ENCODE results near the gene RNF213.
"Not testable (repeated sequence)": the region's sequence is repeated elsewhere in the genome, so short reads cannot be mapped to it uniquely, and the experiment has no call there.

RNF213 gene

DNA sequence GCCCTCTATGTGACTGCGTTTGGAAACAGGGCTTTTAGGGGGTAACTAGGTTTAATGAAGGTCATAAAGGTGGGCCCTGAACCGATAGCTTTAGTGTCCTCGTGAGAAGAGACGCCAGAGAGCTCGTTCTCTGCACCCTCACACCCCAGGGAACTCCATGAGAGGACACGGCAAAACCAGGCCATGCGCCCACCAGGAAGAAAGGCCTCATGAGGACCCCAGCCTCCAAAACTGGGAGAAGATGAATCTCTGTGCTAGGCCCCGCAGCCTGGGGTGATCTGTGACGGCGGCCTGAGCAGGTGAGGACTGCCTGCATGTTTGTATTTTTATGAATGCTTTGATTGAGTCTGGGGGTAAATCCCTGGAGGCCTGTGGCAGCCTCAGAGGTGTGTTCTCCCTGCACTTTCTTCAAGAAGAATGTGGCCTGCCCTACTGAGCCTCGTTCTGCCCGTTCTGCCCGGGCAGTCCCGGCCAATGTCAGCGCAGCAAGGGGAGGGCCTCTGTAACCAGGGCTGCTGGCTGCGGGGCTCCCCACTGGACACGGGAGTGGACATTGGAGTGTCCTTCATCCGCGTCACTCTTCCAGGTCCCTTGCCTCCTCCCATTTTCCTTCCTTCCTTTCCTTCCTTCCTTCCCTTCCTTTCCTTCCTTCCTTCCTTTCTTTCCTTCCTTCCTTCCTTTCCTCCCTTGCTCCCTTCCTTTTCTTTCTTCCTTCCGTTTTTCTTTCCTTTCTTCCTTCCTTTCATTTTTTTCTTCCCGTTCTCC, 6.8 kb upstream of the RNF213 start:
- DNase-seq: no peak

DNA sequence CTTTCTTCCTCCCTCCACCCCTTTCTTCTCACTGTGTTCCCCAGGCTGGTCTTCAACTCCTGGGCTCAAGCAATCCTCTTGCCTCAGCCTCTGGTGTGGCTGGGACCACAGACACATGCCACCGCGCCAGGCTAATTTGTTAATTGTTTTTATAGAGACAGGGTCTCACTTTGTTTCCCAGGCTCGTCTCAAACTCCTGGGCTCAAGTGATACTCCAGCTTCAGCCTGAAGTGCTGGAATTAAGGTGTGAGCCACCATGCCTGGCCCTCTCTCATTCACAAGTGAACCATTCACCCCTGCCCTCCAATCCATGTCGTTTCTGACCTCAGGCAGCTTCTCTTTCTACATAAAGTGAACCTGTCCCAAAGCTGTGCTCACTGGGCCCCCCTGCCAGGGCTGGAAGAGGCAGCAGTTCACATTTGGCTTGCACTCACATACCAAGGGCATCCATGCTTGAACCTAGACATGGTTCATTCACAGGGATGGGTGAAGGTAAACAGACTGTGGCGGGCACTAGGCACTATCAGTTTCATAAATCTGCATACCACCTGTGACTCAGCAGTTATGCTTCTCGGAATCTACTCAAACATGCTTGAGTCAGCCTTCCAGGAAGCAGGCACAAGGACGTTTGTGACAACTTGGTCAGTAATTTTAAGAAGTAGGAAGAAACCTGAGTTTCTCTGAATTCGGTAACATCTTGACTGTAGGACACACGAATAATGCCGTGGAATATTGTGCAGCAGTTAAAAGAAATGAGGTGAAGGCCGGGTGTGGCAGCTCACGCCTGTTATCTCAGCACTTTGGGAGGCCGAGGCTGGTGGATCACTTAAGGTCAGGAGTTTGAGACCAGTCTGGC, 6.0 kb upstream of the RNF213 start:
- DNase-seq: peak; percentile 94

DNA sequence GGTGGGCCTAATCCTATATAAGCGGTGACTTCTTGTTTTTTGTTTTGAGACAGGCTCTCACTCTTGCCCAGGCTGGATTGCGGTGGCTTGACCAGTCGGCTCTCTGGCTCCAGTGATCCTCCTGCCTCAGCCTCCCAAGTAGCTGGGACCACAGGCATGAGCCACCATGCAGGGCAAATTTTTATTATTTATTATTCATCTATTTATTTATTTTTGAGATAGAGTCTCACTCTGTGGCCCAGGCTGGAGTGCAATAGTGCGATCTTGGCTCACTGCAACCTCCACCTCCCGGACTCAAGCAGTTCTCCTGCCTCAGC, 4.7 kb upstream of the RNF213 start:
- DNase-seq: no peak

DNA sequence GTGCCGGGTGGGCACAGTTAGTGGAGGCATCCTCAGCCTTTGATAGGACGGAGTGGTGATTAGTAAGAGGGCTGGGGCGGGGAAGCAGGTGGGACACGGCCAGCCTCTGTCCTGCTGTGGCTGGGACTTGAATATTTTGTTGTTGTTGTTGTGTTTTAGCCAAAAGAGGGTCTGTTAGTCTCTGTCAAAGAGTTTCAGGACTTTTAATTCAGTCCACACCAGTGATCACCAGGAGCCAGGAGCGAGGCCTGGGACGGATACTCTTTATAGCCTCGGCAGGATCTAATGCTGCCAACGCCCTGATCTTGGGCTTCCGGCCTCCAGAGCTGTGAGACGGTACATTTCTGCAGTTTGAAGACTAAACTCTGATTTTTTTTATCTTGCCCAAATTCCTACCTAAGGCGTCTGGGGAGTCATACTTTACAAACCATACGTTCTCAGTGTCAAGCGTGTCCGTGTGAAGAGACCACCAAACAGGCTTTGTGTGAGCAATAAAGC, 2.9 kb upstream of the RNF213 start:
- no peak for DNase-seq

DNA sequence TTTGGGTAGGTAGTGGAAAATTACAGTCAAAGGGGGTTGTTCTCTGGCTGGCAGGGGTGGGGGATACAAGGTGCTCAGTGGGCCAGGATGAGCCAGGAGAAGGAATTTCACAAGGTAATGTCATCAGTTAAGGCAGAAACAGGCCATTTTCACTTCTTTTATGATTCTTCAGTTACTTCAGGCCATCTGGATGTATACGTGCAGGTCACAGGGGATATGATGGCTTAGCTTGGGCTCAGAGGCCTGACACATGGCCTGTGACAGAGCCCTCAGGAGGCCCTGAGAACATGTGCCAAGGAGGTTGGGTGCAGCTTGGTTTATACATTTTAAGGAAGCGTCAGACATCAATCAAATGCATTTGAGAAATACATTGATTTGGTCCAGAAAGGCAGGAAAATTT, 2.4 kb upstream of the RNF213 start:
- not testable (repeated sequence) for DNase-seq

DNA sequence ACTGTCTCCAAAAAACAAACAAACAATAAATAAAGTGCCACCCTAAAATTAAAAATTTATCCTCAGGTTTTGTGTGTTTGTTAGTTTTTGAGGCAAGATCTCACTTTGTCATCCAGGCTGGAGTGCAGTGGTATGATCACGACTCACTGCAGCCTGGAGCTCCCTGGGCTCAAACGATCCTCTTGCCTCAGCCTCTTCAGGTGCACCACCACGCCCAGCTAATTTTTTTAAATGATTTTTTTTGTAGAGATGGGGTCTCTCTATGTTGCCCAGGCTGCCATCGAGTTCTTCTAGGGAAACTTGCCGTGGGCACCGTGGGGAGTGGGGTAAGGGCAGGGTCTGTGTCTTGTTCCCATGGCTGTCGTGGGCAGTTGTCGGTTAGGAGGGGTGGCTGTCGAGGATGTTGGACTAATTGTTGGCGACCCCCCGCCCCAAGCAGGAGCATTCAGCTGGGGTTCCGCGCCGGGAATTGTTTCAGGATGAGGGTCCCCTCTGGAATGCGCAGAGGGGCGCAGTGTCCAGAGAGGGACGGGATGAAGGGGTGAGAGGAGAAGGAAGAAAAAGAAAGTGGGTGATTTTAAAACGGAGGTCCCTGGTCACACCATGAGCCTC, 1.1 kb upstream of the RNF213 start:
- DNase-seq: peak; percentile 15

DNA sequence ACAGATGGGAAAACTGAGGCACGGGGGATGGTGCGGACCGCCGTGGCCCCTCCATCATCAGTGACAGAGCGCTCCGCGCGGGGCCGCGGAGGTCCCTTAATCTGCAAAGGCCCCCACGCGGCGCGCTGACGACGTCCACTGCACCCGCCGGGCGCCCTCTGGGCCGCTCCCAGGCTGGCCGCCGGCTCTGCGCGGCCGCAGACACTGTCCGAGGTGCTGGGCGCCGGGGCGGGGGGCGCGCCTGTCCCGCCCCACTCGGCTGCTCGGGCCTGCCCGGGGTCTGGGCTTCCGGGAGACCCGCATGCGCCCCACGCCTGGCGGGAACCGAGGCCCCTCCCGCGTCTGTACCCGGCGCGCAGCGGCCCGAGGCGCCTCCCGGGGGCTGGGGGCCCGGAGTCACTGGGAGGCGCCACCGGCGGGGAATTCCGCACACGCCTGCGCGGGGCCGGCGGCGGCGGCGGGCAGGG, 550 bp upstream of the RNF213 start:
- DNase-seq: peak; percentile 66

DNA sequence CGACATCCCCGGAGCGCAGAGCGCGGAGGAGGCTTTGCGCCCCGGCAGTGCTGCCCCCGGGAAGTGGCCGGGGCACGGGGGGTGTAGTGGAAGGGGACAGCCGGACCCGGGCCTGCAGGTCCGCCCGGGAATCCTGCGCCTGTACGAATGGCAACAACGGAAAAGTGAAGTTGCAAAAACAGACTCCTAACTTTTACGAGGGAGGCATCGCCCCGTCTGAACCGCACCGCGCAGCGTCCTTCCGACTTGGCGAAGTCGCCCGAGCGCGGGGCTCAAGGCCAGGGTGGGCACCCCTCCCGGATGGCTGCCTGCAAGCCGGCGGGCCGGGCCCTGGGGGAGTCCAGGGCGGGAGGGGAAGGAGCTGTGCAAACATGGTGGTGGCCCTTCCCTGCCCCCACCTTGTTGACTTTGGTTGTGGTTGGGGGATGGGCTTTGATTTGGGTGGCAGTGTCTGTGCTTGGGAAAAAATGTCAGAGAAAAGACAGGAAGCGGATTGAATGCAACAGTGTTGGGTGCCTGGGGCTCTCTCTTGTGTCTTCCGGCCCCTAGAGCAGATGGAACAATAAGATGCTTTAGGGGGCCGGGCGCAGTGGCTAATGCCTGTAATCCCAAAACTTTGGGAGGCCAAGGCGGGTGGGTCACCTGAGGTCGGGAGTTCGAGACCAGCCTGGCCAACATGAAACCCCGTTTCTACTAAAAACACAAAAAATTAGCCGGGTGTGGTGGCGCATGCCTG, 675 bp downstream of the RNF213 start:
- peak; percentile 69 for DNase-seq

DNA sequence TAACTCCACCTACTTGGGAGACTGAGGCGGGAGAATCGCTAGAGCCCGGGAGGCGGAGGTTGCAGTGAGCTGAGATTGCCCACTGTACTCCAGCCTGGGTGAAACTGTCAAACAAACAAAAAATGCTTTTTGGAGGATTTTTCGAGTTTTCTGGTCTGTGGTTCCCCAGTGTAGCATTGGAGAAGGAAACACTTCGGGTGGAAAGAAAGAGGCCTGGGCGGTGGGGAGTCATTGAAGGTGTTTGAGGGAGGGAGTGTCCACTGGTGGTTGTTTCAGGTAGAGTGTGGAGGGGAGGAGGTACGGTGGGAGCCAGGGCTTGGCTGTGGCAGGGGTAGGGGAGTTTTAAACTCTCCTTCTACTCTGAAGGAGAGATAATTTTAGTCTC, 1.2 kb downstream of the RNF213 start:
- DNase-seq: no peak

DNA sequence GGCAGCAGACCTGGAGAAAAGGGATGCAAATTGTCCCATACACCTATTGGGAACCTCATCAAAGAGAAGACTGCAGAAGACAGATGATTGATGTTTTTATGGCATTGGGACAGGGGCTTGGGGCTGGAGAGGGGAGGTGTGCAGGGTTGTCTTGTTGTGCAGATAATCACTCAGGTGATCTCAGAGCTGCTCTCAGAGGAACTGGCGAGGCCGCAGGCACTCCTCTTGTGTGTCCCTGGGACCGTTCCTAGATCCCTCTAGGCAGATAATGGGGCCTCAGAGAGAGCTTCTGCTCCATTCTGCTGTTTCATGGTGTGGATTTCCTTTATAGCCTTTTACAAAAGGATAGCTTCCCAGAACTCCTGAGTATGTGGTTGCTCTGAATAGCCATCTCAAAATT, 1.6 kb downstream of the RNF213 start:
- DNase-seq: no peak

DNA sequence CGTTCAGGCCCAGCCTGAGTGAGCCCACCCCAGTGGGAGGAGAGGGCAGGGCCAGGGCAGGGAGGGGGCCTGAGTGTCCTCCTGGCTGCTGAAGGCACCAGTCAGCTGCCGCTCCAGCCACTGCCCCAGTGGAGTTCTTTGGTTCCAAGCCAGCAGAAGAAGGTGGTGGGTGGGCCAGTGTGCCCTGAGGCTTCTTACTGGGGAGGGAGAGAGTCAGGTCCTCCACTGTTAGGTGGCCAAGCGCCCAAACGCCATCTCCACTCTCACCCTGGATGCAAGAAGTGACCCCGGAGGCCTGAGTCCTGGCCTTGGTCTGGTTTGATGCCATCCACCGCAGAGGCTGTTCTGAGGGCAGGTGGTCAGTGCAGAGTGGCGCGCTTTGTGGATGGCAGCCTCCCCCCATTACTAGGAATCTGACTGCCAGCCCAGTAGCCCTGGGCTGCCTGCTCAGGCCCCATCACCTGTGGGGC, 2.2 kb downstream of the RNF213 start:
- no peak for DNase-seq

DNA sequence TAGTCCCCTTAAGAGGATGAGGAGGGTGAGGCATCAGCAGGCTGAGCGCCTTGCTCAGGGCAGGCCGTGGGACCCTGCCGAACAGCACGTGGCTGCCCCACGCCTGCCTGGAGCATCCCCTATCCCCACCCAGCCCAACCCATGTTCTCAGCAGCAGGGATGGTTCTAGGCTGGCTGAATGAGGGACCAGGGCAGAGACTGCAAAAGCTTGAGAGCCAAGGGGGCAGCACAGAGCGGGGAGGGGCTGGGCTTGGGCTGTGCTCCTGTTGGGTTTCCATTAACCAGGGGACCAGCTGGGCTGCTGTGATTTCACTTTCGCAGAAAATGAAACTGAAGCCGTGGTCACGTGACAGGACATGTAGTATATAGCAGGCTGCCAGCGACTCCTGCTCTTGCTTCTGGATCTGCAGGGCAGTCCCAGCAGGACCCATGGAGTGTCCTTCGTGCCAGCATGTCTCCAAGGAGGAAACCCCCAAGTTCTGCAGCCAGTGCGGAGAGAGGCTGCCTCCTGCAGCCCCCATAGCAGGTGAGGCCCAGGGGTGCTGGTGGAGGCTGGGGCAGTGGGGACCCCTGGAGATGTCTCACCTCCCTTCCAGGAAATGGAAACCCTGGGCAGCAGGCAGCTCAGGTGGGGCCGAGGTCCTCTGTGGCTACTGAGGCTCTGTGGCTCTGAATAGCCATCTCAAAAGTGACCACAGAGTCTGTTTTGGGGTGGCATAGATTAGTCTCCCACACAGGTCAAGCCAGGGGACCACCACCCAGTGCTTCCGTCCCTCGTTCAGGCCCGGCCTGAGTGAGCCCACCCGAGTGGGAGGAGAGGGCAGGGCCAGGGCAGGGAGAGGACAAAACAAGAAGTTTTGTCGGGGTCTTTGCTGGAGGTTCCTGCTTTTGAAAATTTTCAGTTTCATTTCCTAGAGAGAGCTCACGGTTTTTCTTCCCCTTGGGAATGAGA, 2.9 kb downstream of the RNF213 start:
- peak; percentile 82 for DNase-seq

DNA sequence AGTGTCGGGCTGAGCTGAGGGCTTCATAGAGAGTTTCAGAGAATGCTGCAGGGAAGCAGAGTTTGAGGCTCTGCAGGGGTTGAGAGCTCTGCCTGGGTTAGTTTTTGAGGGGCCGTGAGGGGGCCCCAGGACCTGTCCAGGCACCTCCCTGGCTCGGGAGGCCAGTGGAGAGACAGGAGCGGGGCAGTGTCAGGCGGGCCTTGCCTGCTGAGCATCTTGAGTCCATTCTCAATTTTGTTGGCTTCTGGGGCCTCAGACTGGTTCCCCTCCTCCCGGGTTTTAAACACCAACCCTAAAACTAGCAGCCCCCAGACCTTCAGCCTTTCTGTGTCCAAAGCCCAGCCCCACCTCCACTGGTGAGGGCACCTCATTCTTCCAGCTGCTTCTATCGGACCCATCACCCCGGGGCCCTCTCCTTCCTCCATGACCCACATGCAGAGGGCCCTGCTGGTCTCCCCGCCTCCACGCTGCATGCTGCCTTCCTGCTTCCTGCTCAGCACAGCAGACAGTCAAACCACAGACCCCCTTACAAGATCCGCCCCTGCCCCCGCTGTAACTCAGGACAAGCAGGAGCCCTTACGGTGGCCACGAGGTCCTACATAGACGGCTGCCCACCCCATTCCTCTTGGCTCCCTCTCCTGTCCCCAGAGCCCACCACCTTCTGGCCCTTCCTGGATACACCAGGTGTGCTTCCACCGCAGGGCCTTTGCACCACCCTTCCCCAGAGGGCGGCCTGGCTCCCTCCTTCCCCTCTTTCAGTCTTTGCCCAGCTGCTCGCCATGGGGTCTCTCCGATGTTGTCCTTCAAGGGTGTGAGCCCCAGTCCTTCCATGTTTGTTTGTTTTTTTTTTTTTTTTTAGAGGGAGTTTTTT, 3.8 kb downstream of the RNF213 start:
- DNase-seq: no peak

DNA sequence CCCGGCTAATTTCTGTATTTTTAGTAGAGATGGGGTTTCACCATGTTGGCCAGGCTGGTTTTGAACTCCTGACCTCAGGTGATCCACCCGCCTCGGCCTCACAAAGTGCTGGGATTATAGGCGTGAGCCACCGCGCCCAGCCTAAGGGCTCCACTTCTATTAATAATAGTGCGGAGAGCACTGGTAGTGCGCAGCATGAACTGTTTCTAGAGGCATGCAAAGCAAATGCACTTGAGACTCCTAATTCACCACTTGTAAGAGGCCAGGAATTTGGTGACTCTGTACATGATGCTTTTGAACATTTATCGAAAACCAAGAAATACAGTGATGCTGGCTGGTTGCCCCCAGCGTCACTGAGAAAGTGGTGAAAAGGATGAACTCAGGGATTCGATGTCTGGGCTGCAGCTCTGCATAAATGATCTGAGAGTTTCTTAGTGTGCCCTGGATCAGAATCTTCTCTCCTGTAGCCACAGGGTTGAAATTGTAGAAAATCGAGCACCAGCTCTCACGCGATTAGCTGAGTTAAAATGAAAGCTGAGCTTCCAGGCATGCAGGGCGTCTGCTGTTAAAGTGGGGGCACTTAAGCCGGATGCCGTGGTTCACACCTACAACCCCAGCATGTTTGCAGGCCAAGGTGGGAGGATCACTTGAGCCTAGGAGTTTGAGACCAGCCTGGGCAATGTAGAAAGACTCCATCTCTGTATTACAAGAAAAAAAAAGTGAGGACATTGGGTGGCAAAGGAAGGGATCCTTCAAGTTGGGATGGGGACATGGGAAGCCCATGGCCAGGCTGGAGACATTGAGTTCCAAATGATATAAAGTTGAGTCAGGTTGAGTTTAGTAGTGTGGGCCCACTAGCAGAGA, 4.8 kb downstream of the RNF213 start:
- DNase-seq: no peak

DNA sequence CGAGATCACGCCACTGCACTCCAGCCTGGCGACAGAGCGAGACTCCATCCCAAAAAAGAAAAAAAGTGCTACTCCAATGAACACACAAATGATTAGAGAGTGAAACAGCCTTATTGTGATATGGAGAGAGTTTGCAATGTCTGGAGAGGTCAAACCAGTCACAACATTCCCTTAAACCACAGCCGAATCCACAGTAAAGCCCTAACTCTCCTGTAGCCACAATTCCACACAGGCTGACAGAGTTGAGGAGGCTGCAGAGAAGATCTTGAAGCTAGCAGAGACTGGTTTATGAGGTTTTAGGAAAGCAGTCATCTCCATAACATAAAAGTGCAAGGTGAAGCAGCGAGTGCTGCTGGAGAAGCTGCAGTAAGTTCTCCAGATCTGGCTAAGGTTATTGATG, 6.7 kb downstream of the RNF213 start:
- no peak for DNase-seq

DNA sequence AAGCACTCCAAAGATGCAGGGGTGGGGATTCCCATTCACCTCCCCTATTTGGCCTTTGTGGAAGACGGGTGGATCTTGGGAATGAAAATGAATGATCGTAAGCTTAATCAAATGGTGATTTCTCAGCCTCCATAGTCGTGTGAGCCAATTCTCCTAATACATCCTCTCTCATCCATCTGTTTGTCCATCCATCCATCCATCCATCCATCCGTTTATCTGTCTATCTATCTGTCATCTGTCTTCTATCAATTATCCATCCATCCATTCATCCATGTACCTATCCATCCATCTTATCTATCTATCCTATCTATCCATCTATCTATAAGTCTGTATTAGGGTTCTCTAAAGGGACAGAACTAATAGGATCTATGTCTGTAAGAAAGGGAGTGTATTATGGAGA, 7.8 kb downstream of the RNF213 start:
- no peak for DNase-seq

DNA sequence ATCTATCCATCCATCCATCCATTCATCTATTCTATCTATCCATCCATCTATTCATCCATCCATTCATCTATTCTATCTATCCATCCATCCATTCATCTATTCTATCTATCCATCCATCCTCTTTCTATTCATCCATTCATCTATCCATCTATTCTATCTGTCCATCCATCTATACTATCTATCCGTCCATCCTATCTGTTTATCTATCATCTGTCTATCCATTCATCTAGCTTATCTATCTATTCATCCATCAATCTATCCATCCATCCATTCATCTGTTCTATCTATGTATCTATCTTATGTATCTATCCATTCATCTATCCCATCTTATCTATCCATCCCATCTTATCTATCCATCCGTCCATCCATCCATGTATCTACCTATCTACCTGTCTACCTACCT, 8.8 kb downstream of the RNF213 start:
- DNase-seq: no peak

DNA sequence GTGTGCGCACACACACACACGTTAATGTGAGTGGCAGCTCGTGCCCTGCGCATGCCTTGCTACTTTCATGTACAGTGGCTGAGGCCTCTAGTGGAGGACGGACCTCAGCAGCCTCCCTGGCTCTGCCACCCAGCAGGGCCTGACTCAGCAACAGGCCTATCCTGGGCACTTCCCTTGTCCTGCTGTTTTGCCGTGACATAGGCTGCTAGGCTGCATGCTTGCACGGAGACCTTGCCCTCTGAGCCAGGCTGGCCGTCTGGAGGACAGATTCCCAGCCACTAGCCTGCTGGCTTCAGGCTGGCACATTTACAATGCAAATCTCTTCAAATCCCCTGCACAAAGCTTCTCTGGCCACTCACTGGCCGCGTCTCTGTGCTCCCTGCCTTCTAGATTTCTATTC, 9.5 kb downstream of the RNF213 start:
- DNase-seq: no peak

DNA sequence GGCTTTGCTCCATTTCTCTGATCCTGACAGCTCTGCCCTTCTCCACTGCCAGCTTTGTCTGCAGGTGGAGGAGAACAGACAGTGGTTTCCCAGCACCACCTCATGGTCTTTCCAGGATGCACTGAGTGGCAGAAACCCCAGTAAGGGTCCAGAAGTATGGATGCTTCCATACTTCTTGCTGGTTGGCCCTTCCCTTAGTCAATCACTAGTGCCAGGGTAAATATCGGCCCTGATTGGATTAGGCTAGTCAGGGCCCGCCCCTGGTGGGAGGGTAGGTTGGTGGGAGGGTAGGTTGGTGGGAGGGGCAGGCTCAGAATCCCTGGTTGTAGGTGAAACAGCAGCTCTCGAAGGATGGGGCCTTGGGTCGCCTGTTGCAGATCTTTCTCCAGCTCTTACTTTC, 10.2 kb downstream of the RNF213 start:
- peak; percentile 34 for DNase-seq

DNA sequence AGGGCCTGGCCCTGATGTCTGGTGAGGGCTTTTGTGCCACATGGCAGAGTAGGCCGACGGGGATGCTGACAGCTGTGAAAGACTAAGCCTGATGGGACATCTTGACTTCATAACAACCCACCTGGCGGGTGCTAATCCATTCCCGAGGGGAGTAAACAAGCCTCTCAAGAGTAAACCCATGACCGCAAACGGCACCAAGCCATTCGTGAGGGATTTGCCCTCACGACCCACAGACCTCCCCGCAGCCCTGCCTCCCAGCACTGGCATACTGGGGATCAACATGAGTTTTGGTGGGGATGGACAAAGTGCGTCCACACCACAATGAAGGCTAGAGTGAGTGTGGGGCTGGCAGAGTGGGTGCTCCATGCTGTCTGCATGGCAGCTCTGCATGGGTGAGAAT, 11.7 kb downstream of the RNF213 start:
- no peak for DNase-seq

All from fibroblast of skin of right quadriceps (primary cell).